HEK293T (cell line): ENCODE measurements around the gene CPA3.

Source experiments
- BHLHE40 ChIP-seq: fragments of 450-650 bp; IDR thresholded peaks from 2 replicates; pipeline ENCODE4 v1.6.1; 2016; ENCODE audit warnings: mild to moderate bottlenecking, moderate library complexity, borderline replicate concordance
- CTBP1 ChIP-seq: fragments of 450-650 bp; IDR thresholded peaks from 2 replicates; pipeline ENCODE4 v1.6.1; 2016; ENCODE audit warnings: borderline replicate concordance
- ELF4 ChIP-seq: fragments of 450-650 bp; IDR thresholded peaks from 2 replicates; pipeline ENCODE4 v1.6.1; 2017; ENCODE audit warnings: antibody characterized with exemption
- L3MBTL2 ChIP-seq: fragments of 450-650 bp; conservative IDR thresholded peaks from 2 replicates; pipeline ENCODE4 v1.6.1; 2016; ENCODE audit warnings: mild to moderate bottlenecking
- SP1 ChIP-seq: fragments of 450-650 bp; IDR thresholded peaks from 2 replicates; pipeline ENCODE4 v1.6.1; 2017

- TF ChIP-seq CTBP1: no peak
- TF ChIP-seq SP1: no peak
- TF ChIP-seq L3MBTL2: no peak
- TF ChIP-seq BHLHE40: no peak
- TF ChIP-seq ELF4: no peak
These were observed 60.7 kb downstream of the CPA3 start for GRCh38 chr3:148925845-148926244.
